Uterus (tissue), 4 donors: ENCODE measurements around the gene ADH7. TPM values are rescaled to one million over a fixed set of nuclear protein-coding genes. Genes with fewer than 3 reads are reported as not detected.
A peak's percentile ranks its signal among the peaks of the same experiment; 100 is the strongest.
"Not testable (repeated sequence)": the region's sequence is repeated elsewhere in the genome, so short reads cannot be mapped to it uniquely, and the experiment has no call there.

Experiments used
- DNase-seq, 2 donors: peaks; one replicate each; pipeline ENCODE4 v3.0.0-alpha.2; 2019 to 2020
- H3K27ac ChIP-seq, 2 donors: fragments of 200-600 bp; sonication (generic); 1 replicate in 1 of 2; 2 replicates in 1 of 2; pipeline ENCODE4 v1.5.1; 2016 to 2018
- H3K27me3 ChIP-seq, 2 donors: fragments of 200-600 bp; sonication (generic); one replicate each; pipeline ENCODE4 v1.5.1; 2018 to 2019; ENCODE audit warnings: control low read depth in 1 of 2
- H3K36me3 ChIP-seq, 2 donors: fragments of 200-600 bp; sonication (generic); one replicate each; pipeline ENCODE4 v1.5.1; 2019; ENCODE audit warnings: control low read depth in 1 of 2
- H3K4me1 ChIP-seq, 2 donors: fragments of 200-600 bp; sonication (generic); one replicate each; pipeline ENCODE4 v1.5.1; 2018 to 2019; ENCODE audit warnings: control low read depth in 1 of 2
- H3K4me3 ChIP-seq, 2 donors: fragments of 200-600 bp; sonication (generic); 1 replicate in 1 of 2; 2 replicates in 1 of 2; pipeline ENCODE4 v1.5.1; 2018 to 2019; ENCODE audit warnings: mild to moderate bottlenecking in 1 of 2
- H3K9me3 ChIP-seq, 2 donors: fragments of 200-600 bp; sonication (generic); one replicate each; pipeline ENCODE4 v1.5.1; 2019; ENCODE audit warnings: control low read depth in 1 of 2
- CTCF ChIP-seq, 4 experiments: fragments of 200-600 bp in 2 of 4; fragments of 450-650 bp in 2 of 4; sonication (generic) in 2 of 4; IDR thresholded peaks; one replicate each; pipeline ENCODE4 v1.5.1; 2016 to 2019; ENCODE audit warnings: antibody characterized with exemption in 4 of 4, mild to moderate bottlenecking in 2 of 4, moderate library complexity in 1 of 4
- POLR2A ChIP-seq, 2 donors: fragments of 450-650 bp; IDR thresholded peaks; one replicate each; pipeline ENCODE4 v1.6.1; 2016; ENCODE audit warnings: antibody characterized with exemption in 2 of 2, mild to moderate bottlenecking in 1 of 2, moderate library complexity in 1 of 2
- intact Hi-C: fragments of 100-400 bp; cut with DNase I; formaldehyde crosslinking; loops from one replicate; pipeline ENCODE4 v1.15.1; 2023; ENCODE audit warnings: low total_unique reads
- total RNA-seq, 4 donors: library from RNA; depleted of rRNA in 3 of 4; stranded (reverse); fragments of >200 nt in 3 of 4; gene quantifications; one replicate each; pipeline versions ENCODE4 v1.1.0 to v1.2.4, GENCODE V29; 2014 to 2023
- donor health status: DM: yes; HTN: yes; CAD: no.

The ADH7 gene
- total RNA-seq, 4 donors from 2014 or later = not detected

GRCh38 chr4:99382745-99383360, 52.3 kb downstream of the ADH7 start:
- intact Hi-C loops = no loop called here

GRCh38 chr4:99381588-99382175, 53.5 kb downstream of the ADH7 start:
- intact Hi-C loops = no loop called here
- H3K4me3 ChIP-seq = no peak overlapping the region
- peak overlapping the region; percentile 92 to 93 for H3K27ac ChIP-seq
- H3K9me3 ChIP-seq = no peaks in the 10 kb centered on the region
- H3K27me3 ChIP-seq = no peaks in the 10 kb centered on the region
- H3K4me1 ChIP-seq = peaks cover 0 to 2% of the 10 kb centered on the region in 2 donors
- TF ChIP-seq POLR2A (IDR thresholded peaks at IDR 0.05) (no peak), CTCF (IDR thresholded peaks at IDR 0.05) (no peak)
- no peaks in the 10 kb centered on the region for H3K36me3 ChIP-seq
- DNase-seq = no peak

More at GRCh38 chr4:99382745-99383360, 52.3 kb downstream of the ADH7 start:
- H3K4me1 ChIP-seq = peaks cover 0 to 2% of the 10 kb centered on the region in 2 donors
- no peak overlapping the region for H3K4me3 ChIP-seq
- no peak for DNase-seq
- peak overlapping the region; percentile 92 to 93 for H3K27ac ChIP-seq
- H3K27me3 ChIP-seq = no peaks in the 10 kb centered on the region
- no peaks in the 10 kb centered on the region for H3K9me3 ChIP-seq
- TF ChIP-seq CTCF (IDR thresholded peaks at IDR 0.05) (no peak), POLR2A (IDR thresholded peaks at IDR 0.05) (no peak)
- no peaks in the 10 kb centered on the region for H3K36me3 ChIP-seq

- TF ChIP-seq POLR2A (IDR thresholded peaks at IDR 0.05) = no peak
- TF ChIP-seq CTCF (IDR thresholded peaks at IDR 0.05) = no peak
- intact Hi-C loops = no loop called here
- Histone ChIP-seq H3K4me1 (peaks cover 0 to 1% of the 10 kb centered on the region in 2 donors), H3K36me3 (no peaks in the 10 kb centered on the region), H3K4me3 (no peak overlapping the region), H3K27me3 (no peaks in the 10 kb centered on the region), H3K9me3 (no peaks in the 10 kb centered on the region), H3K27ac (no peak overlapping the region)
- DNase-seq = no peak
Observed at GRCh38 chr4:99379571-99379970, 55.6 kb downstream of the ADH7 start.

GRCh38 chr4:99378876-99379275, 56.3 kb downstream of the ADH7 start:
- no peak for TF ChIP-seq CTCF (IDR thresholded peaks at IDR 0.05)
- no peak for TF ChIP-seq POLR2A (IDR thresholded peaks at IDR 0.05)
- H3K27ac ChIP-seq = no peak overlapping the region
- DNase-seq = no peak
- no peaks in the 10 kb centered on the region for H3K27me3 ChIP-seq
- no peaks in the 10 kb centered on the region for H3K4me1 ChIP-seq
- intact Hi-C loops = no loop called here
- no peaks in the 10 kb centered on the region for H3K36me3 ChIP-seq
- H3K9me3 ChIP-seq = no peaks in the 10 kb centered on the region
- no peak overlapping the region for H3K4me3 ChIP-seq

DNA sequence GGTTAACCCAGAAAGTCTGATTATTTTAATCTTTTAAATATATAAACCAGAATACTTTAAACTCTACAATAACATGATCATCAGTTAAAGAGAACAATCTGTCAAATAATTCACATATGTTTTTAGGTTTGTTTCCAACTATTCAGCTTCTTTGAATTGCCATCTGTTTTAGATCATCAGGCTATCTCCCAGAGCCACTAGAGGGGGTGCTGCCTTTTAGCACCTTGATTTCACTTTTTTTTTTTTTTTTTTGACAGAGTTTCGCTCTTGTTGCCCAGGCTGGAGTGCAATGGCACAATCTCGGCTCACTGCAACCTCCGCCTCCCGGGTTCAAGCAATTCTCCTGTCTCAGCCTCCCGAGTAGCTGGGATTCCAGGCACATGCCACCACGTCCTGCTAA, 57.8 kb downstream of the ADH7 start:
- intact Hi-C loops, H3K27ac ChIP-seq, H3K36me3 ChIP-seq, H3K9me3 ChIP-seq, H3K4me3 ChIP-seq, H3K4me1 ChIP-seq, DNase-seq, H3K27me3 ChIP-seq: not testable (repeated sequence)
- peak in 1 of 4 experiments; percentile 19 for TF ChIP-seq CTCF (IDR thresholded peaks at IDR 0.05)

- H3K27me3 ChIP-seq, H3K4me3 ChIP-seq, DNase-seq, H3K27ac ChIP-seq, H3K4me1 ChIP-seq, H3K9me3 ChIP-seq, H3K36me3 ChIP-seq, intact Hi-C loops: not testable (repeated sequence)
Observed at GRCh38 chr4:99372464-99372863, 62.7 kb downstream of the ADH7 start.

DNA sequence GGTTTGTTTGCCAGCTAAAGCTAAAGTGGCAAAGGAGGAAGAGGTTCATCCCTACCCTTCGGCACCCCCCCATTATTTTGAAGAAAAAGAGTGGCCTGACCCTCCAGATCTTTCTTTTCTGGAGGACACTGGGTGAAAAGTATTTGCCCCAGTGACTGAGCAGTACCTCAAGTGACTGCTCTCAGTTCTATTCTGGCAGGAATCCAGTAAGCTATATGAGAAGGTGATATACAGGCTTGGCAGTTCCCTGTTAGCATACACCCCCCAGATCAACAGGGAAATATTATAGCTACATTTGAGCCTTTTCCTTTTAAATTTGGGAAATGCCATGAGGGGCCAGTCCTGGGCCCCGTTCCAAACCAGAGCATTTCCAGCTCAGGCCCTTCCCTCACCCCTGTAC, 67.3 kb downstream of the ADH7 start:
- DNase-seq, H3K36me3 ChIP-seq, intact Hi-C loops, H3K9me3 ChIP-seq, H3K4me3 ChIP-seq, H3K27me3 ChIP-seq, H3K27ac ChIP-seq, H3K4me1 ChIP-seq: not testable (repeated sequence)
